Activated naive CD4-positive, alpha-beta T cell treated with anti-CD3 and anti-CD28 coated beads, Interleukin-2, amount 10 ng/mL, durations not matched to agents 7 days and 5 days (primary cell): ENCODE measurements around the gene FBXL7.

Source experiments
- CTCF ChIA-PET: fragments of 350-600 bp; sonication (Branson Sonifier 250); formaldehyde crosslinking; loops from one replicate; lab custom pipeline; 2021; ENCODE audit warnings: antibody characterized with exemption; lab: Charles Lee
- DNase-seq: peaks from one replicate; pipeline ENCODE4 v3.0.0-alpha.2; 2020
- H3K27ac Mint-ChIP-seq: one replicate; pipeline ENCODE4 v1.8.0; 2021; ENCODE audit warnings: mild to moderate bottlenecking, moderate library complexity, mixed read lengths
- H3K27me3 Mint-ChIP-seq: one replicate; pipeline ENCODE4 v1.8.0; 2021; ENCODE audit warnings: mild to moderate bottlenecking, mixed read lengths
- H3K36me3 Mint-ChIP-seq: one replicate; pipeline ENCODE4 v1.8.0; 2021; ENCODE audit warnings: mixed read lengths
- H3K4me1 Mint-ChIP-seq: one replicate; pipeline ENCODE4 v1.8.0; 2021; ENCODE audit warnings: mixed read lengths
- H3K4me3 Mint-ChIP-seq: one replicate; pipeline ENCODE4 v1.8.0; 2021; ENCODE audit warnings: mild to moderate bottlenecking, moderate library complexity, mixed read lengths
- H3K9me3 Mint-ChIP-seq: one replicate; pipeline ENCODE4 v1.8.0; 2021; ENCODE audit warnings: mixed read lengths

Gene FBXL7

DNA sequence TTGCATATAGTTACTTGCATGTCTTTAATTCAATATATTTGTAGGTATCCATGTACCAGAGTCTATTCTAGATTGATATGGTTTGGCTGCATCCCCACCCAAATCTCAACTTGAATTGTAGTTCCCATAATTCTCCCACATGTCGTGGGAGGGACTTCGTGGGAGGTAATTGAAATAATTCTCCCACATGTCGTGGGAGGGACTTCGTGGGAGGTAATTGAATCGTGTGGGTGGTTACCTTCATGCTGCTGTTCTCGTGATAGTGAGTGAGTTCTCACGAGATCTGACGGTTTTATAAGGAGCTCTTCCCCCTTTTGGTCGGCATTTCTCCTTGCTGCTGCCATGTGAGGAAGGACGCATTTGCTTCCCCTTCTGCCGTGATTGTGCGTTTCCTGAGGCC lies 16.5 kb downstream of the FBXL7 start:
- no peak overlapping the region for H3K27ac Mint-ChIP-seq
- H3K4me1 Mint-ChIP-seq = no peaks in the 10 kb centered on the region
- CTCF ChIA-PET = no interaction called here
- no peaks in the 10 kb centered on the region for H3K27me3 Mint-ChIP-seq
- DNase-seq = no peak
- H3K4me3 Mint-ChIP-seq = no peak overlapping the region
- peaks cover 12% of the 10 kb centered on the region for H3K9me3 Mint-ChIP-seq
- H3K36me3 Mint-ChIP-seq = no peaks in the 10 kb centered on the region

DNA sequence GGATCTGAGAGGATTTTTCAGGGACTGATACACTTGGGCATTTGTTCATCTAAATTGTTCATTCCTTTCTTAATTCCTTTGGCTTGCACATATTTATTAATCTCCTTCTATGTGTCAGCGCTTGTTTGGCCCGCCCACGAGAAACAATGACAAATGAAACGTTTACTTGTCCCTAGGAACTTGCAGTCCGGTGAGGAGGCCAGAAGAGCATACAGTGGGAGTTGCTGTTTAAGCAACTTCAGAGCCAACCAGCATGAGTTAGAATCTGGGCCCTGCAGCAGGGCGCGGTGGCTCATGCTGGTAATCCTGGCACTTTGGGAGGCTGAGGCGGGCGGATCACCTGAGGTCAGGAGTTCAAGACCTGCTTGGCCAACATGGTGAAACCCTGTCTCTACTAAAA lies 18.8 kb downstream of the FBXL7 start:
- CTCF ChIA-PET = no interaction called here
- no peak overlapping the region for H3K27ac Mint-ChIP-seq
- no peak overlapping the region for H3K4me3 Mint-ChIP-seq
- no peaks in the 10 kb centered on the region for H3K4me1 Mint-ChIP-seq
- no peak for DNase-seq
- peaks cover 15% of the 10 kb centered on the region for H3K9me3 Mint-ChIP-seq
- no peaks in the 10 kb centered on the region for H3K27me3 Mint-ChIP-seq
- no peaks in the 10 kb centered on the region for H3K36me3 Mint-ChIP-seq

- CTCF ChIA-PET = no interaction called here
Observed at GRCh38 chr5:15520856-15521255, 20.9 kb downstream of the FBXL7 start.

DNA sequence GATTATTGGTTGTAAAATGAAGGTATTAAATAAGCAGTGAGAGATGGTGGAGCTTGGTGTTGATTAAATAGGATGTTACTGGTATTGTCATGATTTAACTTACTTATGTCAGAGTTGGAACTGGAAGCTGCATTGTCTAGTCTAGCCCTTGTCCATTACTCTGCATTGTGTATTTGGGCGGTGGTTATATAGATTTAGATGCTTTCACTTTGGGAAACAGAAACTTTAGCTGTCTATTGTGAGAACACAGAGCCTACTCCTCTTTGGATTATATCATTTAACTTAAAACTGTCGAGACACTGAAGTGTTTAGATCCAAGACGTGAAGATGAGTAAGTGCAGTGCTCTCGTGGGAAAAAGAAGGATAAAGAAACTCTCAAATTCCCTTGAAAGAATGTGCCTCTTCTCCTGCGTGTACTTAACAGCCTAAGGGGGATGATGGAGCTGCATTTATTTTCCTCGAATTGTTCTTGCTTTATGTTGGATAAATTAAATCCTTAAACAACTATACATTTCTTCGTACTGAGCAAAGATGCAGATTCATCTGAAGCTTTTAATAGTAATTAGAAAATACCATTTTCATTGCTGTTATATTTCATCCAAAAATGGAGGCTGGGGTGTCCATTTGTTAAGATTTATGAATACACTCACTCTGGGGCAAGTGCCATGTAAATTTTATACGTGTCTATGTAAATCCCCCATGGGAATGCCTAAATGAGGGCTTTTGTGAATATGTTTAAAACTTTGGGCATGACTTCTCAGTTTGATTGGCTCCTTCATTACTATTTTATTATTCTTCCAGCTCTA lies 21.6 kb downstream of the FBXL7 start:
- Mint-ChIP-seq H3K27ac (no peak overlapping the region), H3K9me3 (peaks cover 15% of the 10 kb centered on the region), H3K4me1 (no peaks in the 10 kb centered on the region), H3K27me3 (no peaks in the 10 kb centered on the region), H3K36me3 (no peaks in the 10 kb centered on the region), H3K4me3 (no peak overlapping the region)
- CTCF ChIA-PET = no interaction called here
- no peak for DNase-seq

More at GRCh38 chr5:15520856-15521255, 20.9 kb downstream of the FBXL7 start:
- Mint-ChIP-seq H3K9me3 (peaks cover 16% of the 10 kb centered on the region), H3K4me1 (no peaks in the 10 kb centered on the region), H3K4me3 (no peak overlapping the region), H3K27ac (no peak overlapping the region), H3K27me3 (no peaks in the 10 kb centered on the region), H3K36me3 (no peaks in the 10 kb centered on the region)
- DNase-seq = no peak

- Mint-ChIP-seq H3K4me3 (no peak overlapping the region), H3K27me3 (no peaks in the 10 kb centered on the region), H3K36me3 (no peaks in the 10 kb centered on the region), H3K27ac (no peak overlapping the region), H3K4me1 (no peaks in the 10 kb centered on the region), H3K9me3 (peaks cover 13% of the 10 kb centered on the region)
- no peak for DNase-seq
- CTCF ChIA-PET = no interaction called here
Observed at GRCh38 chr5:15522187-15522520, 22.2 kb downstream of the FBXL7 start.

- Mint-ChIP-seq H3K36me3 (no peaks in the 10 kb centered on the region), H3K9me3 (peaks cover 9% of the 10 kb centered on the region), H3K4me1 (no peaks in the 10 kb centered on the region), H3K27ac (no peak overlapping the region), H3K4me3 (no peak overlapping the region), H3K27me3 (no peaks in the 10 kb centered on the region)
- no peak for DNase-seq
- CTCF ChIA-PET = no interaction called here
Observed at GRCh38 chr5:15524712-15525111, 24.7 kb downstream of the FBXL7 start.

GRCh38 chr5:15525703-15526275 lies 25.8 kb downstream of the FBXL7 start:
- H3K27me3 Mint-ChIP-seq = no peaks in the 10 kb centered on the region
- no peak for DNase-seq
- no peaks in the 10 kb centered on the region for H3K4me1 Mint-ChIP-seq
- H3K27ac Mint-ChIP-seq = no peak overlapping the region
- H3K9me3 Mint-ChIP-seq = peaks cover 11% of the 10 kb centered on the region
- H3K4me3 Mint-ChIP-seq = no peak overlapping the region
- CTCF ChIA-PET = no interaction called here
- no peaks in the 10 kb centered on the region for H3K36me3 Mint-ChIP-seq

- CTCF ChIA-PET = no interaction called here
- Mint-ChIP-seq H3K4me3 (no peak overlapping the region), H3K27ac (no peak overlapping the region), H3K4me1 (no peaks in the 10 kb centered on the region), H3K27me3 (no peaks in the 10 kb centered on the region), H3K36me3 (no peaks in the 10 kb centered on the region), H3K9me3 (peaks cover 11% of the 10 kb centered on the region)
- no peak for DNase-seq
Observed at GRCh38 chr5:15526413-15526812, 26.4 kb downstream of the FBXL7 start.

GRCh38 chr5:15528476-15528875 lies 28.5 kb downstream of the FBXL7 start:
- CTCF ChIA-PET = no interaction called here
- no peaks in the 10 kb centered on the region for H3K27me3 Mint-ChIP-seq
- no peak overlapping the region for H3K27ac Mint-ChIP-seq
- no peaks in the 10 kb centered on the region for H3K4me1 Mint-ChIP-seq
- H3K9me3 Mint-ChIP-seq = peaks cover 12% of the 10 kb centered on the region
- no peaks in the 10 kb centered on the region for H3K36me3 Mint-ChIP-seq
- no peak overlapping the region for H3K4me3 Mint-ChIP-seq
- DNase-seq = no peak

GRCh38 chr5:15529013-15529412 lies 29.0 kb downstream of the FBXL7 start:
- no peak for DNase-seq
- no peak overlapping the region for H3K4me3 Mint-ChIP-seq
- H3K27me3 Mint-ChIP-seq = no peaks in the 10 kb centered on the region
- H3K9me3 Mint-ChIP-seq = peaks cover 12% of the 10 kb centered on the region
- H3K27ac Mint-ChIP-seq = no peak overlapping the region
- CTCF ChIA-PET = no interaction called here
- H3K36me3 Mint-ChIP-seq = no peaks in the 10 kb centered on the region
- H3K4me1 Mint-ChIP-seq = no peaks in the 10 kb centered on the region

- peaks cover 12% of the 10 kb centered on the region for H3K9me3 Mint-ChIP-seq
- CTCF ChIA-PET = no interaction called here
- DNase-seq = no peak
- H3K27ac Mint-ChIP-seq = no peak overlapping the region
- H3K4me3 Mint-ChIP-seq = no peak overlapping the region
- no peaks in the 10 kb centered on the region for H3K36me3 Mint-ChIP-seq
- no peaks in the 10 kb centered on the region for H3K4me1 Mint-ChIP-seq
- H3K27me3 Mint-ChIP-seq = no peaks in the 10 kb centered on the region
Observed at GRCh38 chr5:15529821-15530220, 29.8 kb downstream of the FBXL7 start.

DNA sequence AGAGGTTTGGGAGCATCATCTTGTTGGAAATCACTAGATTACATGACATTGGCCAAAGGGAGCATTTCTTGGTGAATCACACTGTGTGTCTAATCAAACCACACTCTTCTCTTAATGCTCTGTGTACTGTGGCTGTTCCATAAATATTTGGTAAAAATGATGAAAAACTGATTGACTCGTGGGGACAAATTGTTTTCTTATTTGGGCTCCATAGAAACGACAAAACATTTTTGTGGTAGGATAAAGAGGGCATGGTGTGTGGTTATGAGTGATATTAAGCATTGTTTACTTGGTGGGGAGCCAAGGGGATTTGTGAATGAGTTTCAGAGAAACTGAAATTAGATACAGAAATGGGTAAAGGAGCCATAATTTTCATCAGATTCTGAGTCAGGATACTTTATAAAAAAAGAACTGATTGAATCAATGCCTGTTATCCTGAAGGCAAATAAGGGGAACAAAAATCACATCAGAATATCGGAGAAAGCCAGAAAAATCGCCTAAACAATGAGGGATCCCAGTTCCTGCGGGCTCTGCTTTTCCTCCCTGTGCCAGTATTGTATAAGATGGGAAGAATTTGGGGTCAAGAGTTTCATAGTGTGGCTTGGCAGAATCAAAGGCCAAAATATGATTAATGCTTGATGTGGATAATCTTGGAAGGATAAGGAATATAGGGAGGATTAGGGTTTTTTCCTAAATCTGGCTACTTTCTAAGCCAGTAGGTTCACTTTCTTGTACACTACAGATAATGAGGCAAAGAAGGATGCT lies 33.3 kb downstream of the FBXL7 start:
- CTCF ChIA-PET = interaction anchor here (0.6 kb wide), 1 partner anchor 1611 kb away, joined by 3 read pairs; no protein-coding TSS in a partner anchor
- Mint-ChIP-seq H3K36me3 (no peaks in the 10 kb centered on the region), H3K9me3 (peaks cover 11% of the 10 kb centered on the region), H3K27me3 (no peaks in the 10 kb centered on the region), H3K27ac (no peak overlapping the region), H3K4me1 (no peaks in the 10 kb centered on the region), H3K4me3 (no peak overlapping the region)
- DNase-seq = no peak

- peaks cover 5% of the 10 kb centered on the region for H3K9me3 Mint-ChIP-seq
- no peaks in the 10 kb centered on the region for H3K4me1 Mint-ChIP-seq
Observed at GRCh38 chr5:15535938-15536337, 36.0 kb downstream of the FBXL7 start.

GRCh38 chr5:15538516-15538915 lies 38.5 kb downstream of the FBXL7 start:
- peaks cover 1% of the 10 kb centered on the region for H3K9me3 Mint-ChIP-seq
- no peaks in the 10 kb centered on the region for H3K4me1 Mint-ChIP-seq
- CTCF ChIA-PET = no interaction called here
- DNase-seq = no peak
- no peak overlapping the region for H3K27ac Mint-ChIP-seq
- no peaks in the 10 kb centered on the region for H3K27me3 Mint-ChIP-seq
- H3K4me3 Mint-ChIP-seq = no peak overlapping the region
- H3K36me3 Mint-ChIP-seq = no peaks in the 10 kb centered on the region

More at GRCh38 chr5:15535938-15536337, 36.0 kb downstream of the FBXL7 start:
- CTCF ChIA-PET = no interaction called here
- Mint-ChIP-seq H3K36me3 (no peaks in the 10 kb centered on the region), H3K27ac (no peak overlapping the region), H3K27me3 (no peaks in the 10 kb centered on the region), H3K4me3 (no peak overlapping the region)
- no peak for DNase-seq

DNA sequence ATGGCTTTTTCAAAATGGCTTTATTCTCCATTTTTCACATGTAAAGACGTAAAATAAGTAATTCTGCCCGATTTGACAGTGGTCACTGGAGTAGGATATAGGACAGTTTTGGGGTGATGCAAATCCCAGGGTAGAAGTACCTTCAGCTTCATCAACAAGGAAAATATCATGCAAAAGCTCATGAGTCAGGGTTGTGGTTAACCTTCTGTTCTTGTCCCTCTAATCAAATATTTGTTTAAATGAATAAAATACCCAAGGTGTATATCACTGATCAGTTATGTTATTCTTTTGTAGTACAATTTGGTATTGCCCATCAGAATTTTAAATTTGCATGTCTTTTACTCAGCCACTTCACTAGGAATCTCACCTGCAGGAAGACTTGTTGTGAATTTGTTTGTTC lies 40.0 kb downstream of the FBXL7 start:
- Mint-ChIP-seq H3K4me1 (no peaks in the 10 kb centered on the region), H3K36me3 (no peaks in the 10 kb centered on the region), H3K4me3 (no peak overlapping the region), H3K27ac (no peak overlapping the region), H3K27me3 (no peaks in the 10 kb centered on the region), H3K9me3 (peaks cover 1% of the 10 kb centered on the region)
- CTCF ChIA-PET = no interaction called here
- DNase-seq = no peak
